IMR-90 (cell line): ENCODE measurements around the gene C1QC. TPM values are rescaled to one million over a fixed set of nuclear protein-coding genes. Genes with fewer than 3 reads are reported as not detected.

Experiments used
- ATAC-seq: fragments of 200-7000 bp; cut with Tn5 transposase; 2 replicates; pipeline ENCODE4 v1.9.1; 2020; ENCODE audit warnings: low read depth, mild to moderate bottlenecking, moderate library complexity
- BruUV-seq: library from RNA; stranded (reverse); fragments of 400-500 nt; replicated peaks from 2 replicates; lab custom pipeline; 2021; lab: Mats Ljungman, UMichigan
- CTCF ChIA-PET: fragments of 300-600 bp; formaldehyde crosslinking; extraction: SDS; loops from one replicate; lab custom pipeline; 2021; ENCODE audit warnings: antibody characterized with exemption; lab: Yijun Ruan, JAX
- POLR2A ChIA-PET: fragments of 300-600 bp; sonication (Branson Sonifier 250); formaldehyde crosslinking; loops from one replicate; lab custom pipeline; 2022; ENCODE audit warnings: antibody characterized with exemption; ENCODE audit not compliant: unreplicated experiment; lab: Charles Lee
- DNase-seq: peaks from one replicate; pipeline ENCODE4 v3.0.0; 2013
- H2AFZ ChIP-seq: replicated peaks from 2 replicates; pipeline ENCODE3; 2013; ENCODE audit warnings: low read length, mild to moderate bottlenecking; ENCODE audit not compliant: poor library complexity
- H2AK5ac ChIP-seq: 2 replicates; pipeline ENCODE4 v1.6.1; 2013; ENCODE audit warnings: low read depth, low read length, inconsistent platforms
- H2AK9ac ChIP-seq: replicated peaks from 2 replicates; pipeline ENCODE3; 2013; ENCODE audit warnings: mild to moderate bottlenecking, low read depth, low read length, moderate library complexity; ENCODE audit not compliant: poor library complexity
- H2BK120ac ChIP-seq: 2 replicates; pipeline ENCODE4 v1.6.1; 2013; ENCODE audit warnings: low read depth, low read length, inconsistent platforms
- H2BK15ac ChIP-seq: 3 replicates; pipeline ENCODE4 v1.6.1; 2013; ENCODE audit warnings: low read depth, low read length, inconsistent platforms
- H2BK20ac ChIP-seq: 2 replicates; pipeline ENCODE4 v1.6.1; 2013; ENCODE audit warnings: low read depth, mild to moderate bottlenecking, inconsistent platforms, low read length, moderate library complexity
- H2BK5ac ChIP-seq: 2 replicates; pipeline ENCODE4 v1.6.1; 2013; ENCODE audit warnings: mild to moderate bottlenecking, low read depth, low read length, inconsistent platforms; ENCODE audit not compliant: poor library complexity, severe bottlenecking
- H3K14ac ChIP-seq: replicated peaks from 2 replicates; pipeline ENCODE4 v1.6.1; 2013; ENCODE audit warnings: low read depth, low read length, inconsistent platforms
- H3K18ac ChIP-seq: 2 replicates; pipeline ENCODE4 v1.6.1; 2013; ENCODE audit warnings: low read depth, low read length, control low read depth
- H3K23ac ChIP-seq: 2 replicates; pipeline ENCODE4 v1.6.1; 2013; ENCODE audit warnings: low read depth, low read length, inconsistent platforms
- H3K27ac ChIP-seq: 2 replicates; pipeline ENCODE4 v1.5.1; 2013; ENCODE audit warnings: mild to moderate bottlenecking, control low read depth, low read length; ENCODE audit not compliant: insufficient read depth
- H3K27me3 ChIP-seq: 2 replicates; pipeline ENCODE4 v1.6.1; 2013; ENCODE audit warnings: low read length; ENCODE audit not compliant: control insufficient read depth, insufficient read depth
- H3K36me3 ChIP-seq: 2 replicates; pipeline ENCODE4 v1.6.1; 2013; ENCODE audit warnings: low read length, mixed read lengths; ENCODE audit not compliant: control insufficient read depth, insufficient read depth
- H3K4ac ChIP-seq: 2 replicates; pipeline ENCODE4 v1.6.1; 2013; ENCODE audit warnings: low read depth, low read length, inconsistent platforms
- H3K4me1 ChIP-seq: 2 replicates; pipeline ENCODE4 v1.6.1; 2013; ENCODE audit warnings: low read length, mixed read lengths; ENCODE audit not compliant: control insufficient read depth, insufficient read depth
- H3K4me2 ChIP-seq: 2 replicates; pipeline ENCODE4 v1.6.1; 2013; ENCODE audit warnings: low read depth, mild to moderate bottlenecking, control low read depth, low read length, moderate library complexity
- H3K4me3 ChIP-seq: 2 replicates; pipeline ENCODE4 v1.5.1; 2013; ENCODE audit warnings: low read depth, mild to moderate bottlenecking, control low read depth, low read length, moderate library complexity; ENCODE audit not compliant: insufficient read depth
- H3K56ac ChIP-seq: 2 replicates; pipeline ENCODE4 v1.6.1; 2013; ENCODE audit warnings: low read length, inconsistent platforms; ENCODE audit not compliant: insufficient read depth; ENCODE audit errors: extremely low read depth
- H3K79me1 ChIP-seq, 2 experiments: 2 replicates each; pipeline ENCODE4 v1.6.1; 2013; ENCODE audit warnings: low read length in 2 of 2, inconsistent platforms in 1 of 2, low read depth in 1 of 2
- H3K9ac ChIP-seq: 2 replicates; pipeline ENCODE4 v1.6.1; 2013; ENCODE audit warnings: low read depth, low read length, control low read depth
- H3K9me1 ChIP-seq: 2 replicates; pipeline ENCODE4 v1.6.1; 2013; ENCODE audit warnings: low read length, inconsistent platforms; ENCODE audit not compliant: insufficient read depth
- H3K9me3 ChIP-seq: 2 replicates; pipeline ENCODE4 v1.6.1; 2013; ENCODE audit warnings: low read length; ENCODE audit not compliant: control insufficient read depth, insufficient read depth
- H4K20me1 ChIP-seq: 2 replicates; pipeline ENCODE4 v1.6.1; 2013; ENCODE audit warnings: low read length, inconsistent platforms; ENCODE audit not compliant: insufficient read depth
- H4K5ac ChIP-seq: 2 replicates; pipeline ENCODE4 v1.6.1; 2013; ENCODE audit warnings: mild to moderate bottlenecking, low read depth, low read length, control low read depth
- H4K8ac ChIP-seq, 2 experiments: 2 replicates each; pipeline ENCODE4 v1.6.1; 2013; ENCODE audit warnings: low read depth in 2 of 2, low read length in 2 of 2, control low read depth in 1 of 2, inconsistent platforms in 1 of 2
- H4K91ac ChIP-seq: 2 replicates; pipeline ENCODE4 v1.6.1; 2013; ENCODE audit warnings: low read depth, low read length, inconsistent platforms; ENCODE audit not compliant: insufficient read depth
- BHLHE40 ChIP-seq: fragments of 150-350 bp; IDR thresholded peaks from 2 replicates; pipeline ENCODE4 v1.6.1; 2016; ENCODE audit warnings: mild to moderate bottlenecking, low read depth, low read length
- CEBPB ChIP-seq: IDR thresholded peaks from 2 replicates; pipeline ENCODE4 v1.6.1; 2012; ENCODE audit warnings: low read depth, low read length, improper control_type of control experiment
- CHD1 ChIP-seq: IDR thresholded peaks from 2 replicates; pipeline ENCODE4 v1.6.1; 2012; ENCODE audit warnings: low read depth, low read length, improper control_type of control experiment
- MAFK ChIP-seq: IDR thresholded peaks from 2 replicates; pipeline ENCODE4 v1.6.1; 2012; ENCODE audit warnings: low read depth, low read length, improper control_type of control experiment
- RCOR1 ChIP-seq: IDR thresholded peaks from 2 replicates; pipeline ENCODE4 v1.6.1; 2012; ENCODE audit warnings: mild to moderate bottlenecking, low read length, improper control_type of control experiment; ENCODE audit not compliant: insufficient replicate concordance
- SMC3 ChIP-seq: fragments of 150-350 bp; IDR thresholded peaks from 2 replicates; pipeline ENCODE4 v1.6.1; 2016; ENCODE audit warnings: low read depth, mild to moderate bottlenecking, antibody characterized with exemption, low read length, moderate library complexity
- WGBS, 2 experiments: methylation state at CpG; one replicate each; pipeline versions ENCODE4 v1.1.5 to v1.1.7; 2013; ENCODE audit warnings: missing lambda C conversion rate in 2 of 2; ENCODE audit not compliant: insufficient read length in 1 of 2; ENCODE audit errors: extremely low coverage in 2 of 2; 5-methylcytosine and 5-hydroxymethylcytosine counted together
- dilution Hi-C: fragments of 300-500 bp; cut with HindIII; formaldehyde crosslinking; loops from one replicate; pipeline ENCODE4 v1.14.3; 2018; ENCODE audit warnings: low sequenced_read_pairs; ENCODE audit not compliant: unreplicated experiment
- in situ Hi-C: fragments of 300-500 bp; cut with MboI; formaldehyde crosslinking; loops from 3 replicates; pipeline ENCODE4 v1.14.3; 2019; ENCODE audit warnings: low sequenced_read_pairs, inconsistent platforms, mixed read lengths
- intact Hi-C: fragments of 100-400 bp; cut with micrococcal nuclease; formaldehyde crosslinking; loops from 2 replicates; pipeline ENCODE4 v1.10.0; 2022
- polyA plus RNA-seq, 3 experiments: library from polyadenylated mRNA; depleted of rRNA; stranded (reverse); fragments of >200 nt; gene quantifications; 2 replicates each; pipeline ENCODE4 v1.2.3, GENCODE V29; 2012; ENCODE audit warnings: low replicate concordance in 1 of 3
- total RNA-seq: library from RNA; depleted of rRNA; stranded (reverse); fragments of >200 nt; gene quantifications from 2 replicates; pipeline ENCODE4 v1.2.3, GENCODE V29; 2012
- TF ChIP-seq, protein P1 (sequence below): fragments of 150-350 bp; IDR thresholded peaks from 2 replicates; pipeline ENCODE4 v1.6.1; 2017; ENCODE audit warnings: mild to moderate bottlenecking, antibody characterized with exemption, low read length, low read depth

C1QC gene
- total and polyA plus RNA-seq, 2 of the 4 experiments (the other 2 are of a cell fraction): not detected

DNA sequence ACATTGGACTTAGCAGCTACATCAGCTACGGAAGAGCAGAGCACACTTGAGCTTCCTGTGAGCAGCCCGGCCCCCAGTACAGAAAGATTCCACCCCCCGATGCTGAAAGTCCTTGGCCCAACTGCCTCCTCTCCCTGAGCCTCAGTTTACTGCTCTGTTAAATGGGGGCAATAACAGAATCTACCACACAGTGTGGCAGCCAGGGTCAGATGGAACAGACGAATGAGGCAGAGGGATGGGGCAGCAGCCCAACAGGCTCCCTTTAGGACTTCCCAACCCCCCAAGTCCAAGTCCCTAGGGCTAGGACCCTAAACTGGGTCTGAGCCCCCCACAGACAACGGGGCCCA, 29.9 kb upstream of the C1QC start:
- intact Hi-C loops: no loop called here
- Histone ChIP-seq H2BK5ac (no peak overlapping the region), H2AK9ac (no peak overlapping the region), H4K5ac (no peak overlapping the region), H4K91ac (no peak overlapping the region), H2BK120ac (no peak overlapping the region), H2BK20ac (no peak overlapping the region), H3K23ac (no peak overlapping the region), H3K9me1 (no peaks in the 10 kb centered on the region; the same call in 1 of the 2 replicates), H3K4ac (no peak overlapping the region), H4K8ac (no peak overlapping the region), H3K4me3 (no peak overlapping the region), H3K18ac (no peak overlapping the region), H2AFZ (no peak overlapping the region), H3K4me2 (no peak overlapping the region), H2BK15ac (no peak overlapping the region), H3K79me1 (no peaks in the 10 kb centered on the region), H3K56ac (no peak overlapping the region), H3K14ac (no peak overlapping the region), H2AK5ac (no peak overlapping the region), H3K27me3 (peaks cover 40% of the 10 kb centered on the region), H3K4me1 (no peaks in the 10 kb centered on the region), H3K9me3 (no peaks in the 10 kb centered on the region), H3K9ac (no peak overlapping the region), H3K27ac (no peak overlapping the region), H4K20me1 (peaks cover 4% of the 10 kb centered on the region; the same call in 1 of the 2 replicates), H3K36me3 (no peaks in the 10 kb centered on the region)
- dilution Hi-C loops: no loop called here
- ChIA-PET CTCF (no interaction called here), POLR2A (no interaction called here)
- TF ChIP-seq CHD1 (no peak), MAFK (no peak), SMC3 (no peak), CEBPB (no peak), RCOR1 (no peak), BHLHE40 (no peak)
- TF ChIP-seq, protein P1, sequence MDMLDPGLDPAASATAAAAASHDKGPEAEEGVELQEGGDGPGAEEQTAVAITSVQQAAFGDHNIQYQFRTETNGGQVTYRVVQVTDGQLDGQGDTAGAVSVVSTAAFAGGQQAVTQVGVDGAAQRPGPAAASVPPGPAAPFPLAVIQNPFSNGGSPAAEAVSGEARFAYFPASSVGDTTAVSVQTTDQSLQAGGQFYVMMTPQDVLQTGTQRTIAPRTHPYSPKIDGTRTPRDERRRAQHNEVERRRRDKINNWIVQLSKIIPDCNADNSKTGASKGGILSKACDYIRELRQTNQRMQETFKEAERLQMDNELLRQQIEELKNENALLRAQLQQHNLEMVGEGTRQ: no peak
- no CpG with 5 or more reads among the region's 5 CpGs for WGBS, 2 experiments
- BruUV-seq: no TSS peak
- in situ Hi-C loops: no loop called here
- ATAC-seq (no peak), DNase-seq (no peak)
